SK-N-SH treated with all-trans-retinoic acid at 6 μM for 48 hours (cell line): ENCODE results near the gene KAT2B.
A peak's percentile ranks its signal among the peaks of the same experiment; 100 is the strongest.

Experiments
- ATAC-seq: fragments of 200-7000 bp; cut with Tn5 transposase; 3 replicates; pipeline ENCODE4 v1.9.1; 2020; ENCODE audit warnings: mild to moderate bottlenecking, moderate library complexity
- ARNTL ChIP-seq: fragments of 450-650 bp; formaldehyde crosslinking; IDR thresholded peaks from 2 replicates; pipeline ENCODE4 v1.5.0; 2020; ENCODE audit warnings: low read depth, mild to moderate bottlenecking, moderate library complexity, borderline replicate concordance
- BACH2 ChIP-seq: fragments of 250-450 bp; sonication (Bioruptor Pico); IDR thresholded peaks from 2 replicates; pipeline ENCODE4 v1.9.0; 2021; ENCODE audit warnings: mild to moderate bottlenecking, borderline replicate concordance
- CREB5 ChIP-seq: fragments of 250-450 bp; sonication (Bioruptor Pico); IDR thresholded peaks from 2 replicates; pipeline ENCODE4 v1.5.1; 2020; ENCODE audit warnings: low read depth, mild to moderate bottlenecking, moderate library complexity
- CSDC2 ChIP-seq: fragments of 250-450 bp; sonication (Bioruptor Pico); IDR thresholded peaks from 2 replicates; pipeline ENCODE4 v1.5.0; 2020; ENCODE audit warnings: mild to moderate bottlenecking, moderate library complexity
- ESRRG ChIP-seq: fragments of 250-450 bp; sonication (Bioruptor Pico); IDR thresholded peaks from 2 replicates; pipeline ENCODE4 v1.6.1; 2021; ENCODE audit warnings: mild to moderate bottlenecking
- GLIS3 ChIP-seq: fragments of 250-450 bp; sonication (Bioruptor Pico); IDR thresholded peaks from 2 replicates; pipeline ENCODE4 v1.5.0; 2020; ENCODE audit warnings: mild to moderate bottlenecking, moderate library complexity
- ISL1 ChIP-seq: fragments of 250-450 bp; sonication (Bioruptor Pico); IDR thresholded peaks from 2 replicates; pipeline ENCODE4 v2.1.2; 2022; ENCODE audit warnings: mild to moderate bottlenecking, moderate library complexity
- OSR1 ChIP-seq: fragments of 250-450 bp; sonication (Bioruptor Pico); IDR thresholded peaks from 2 replicates; pipeline ENCODE4 v1.8.0; 2022; ENCODE audit warnings: moderate library complexity, mild to moderate bottlenecking, inconsistent platforms
- PPARA ChIP-seq: fragments of 250-450 bp; sonication (Bioruptor Pico); IDR thresholded peaks from 2 replicates; pipeline ENCODE4 v1.5.0; 2020; ENCODE audit warnings: mild to moderate bottlenecking, borderline replicate concordance
- RARB ChIP-seq: fragments of 250-450 bp; sonication (Bioruptor Pico); IDR thresholded peaks from 2 replicates; pipeline ENCODE4 v1.8.0; 2021; ENCODE audit warnings: mild to moderate bottlenecking, moderate library complexity
- TCF4 ChIP-seq: fragments of 250-450 bp; sonication (Bioruptor Pico); IDR thresholded peaks from 2 replicates; pipeline ENCODE4 v1.8.0; 2021; ENCODE audit warnings: mild to moderate bottlenecking, moderate library complexity, borderline replicate concordance
- TOX ChIP-seq: fragments of 250-450 bp; sonication (Bioruptor Pico); IDR thresholded peaks from 2 replicates; pipeline ENCODE4 v1.8.0; 2021; ENCODE audit warnings: mild to moderate bottlenecking, moderate library complexity, borderline replicate concordance
- TSHZ2 ChIP-seq: fragments of 250-450 bp; sonication (Bioruptor Pico); IDR thresholded peaks from 2 replicates; pipeline ENCODE4 v1.5.0; 2020; ENCODE audit warnings: mild to moderate bottlenecking, moderate library complexity
- ZC3H10 ChIP-seq: fragments of 250-450 bp; sonication (Bioruptor Pico); IDR thresholded peaks from 2 replicates; pipeline ENCODE4 v1.5.1; 2021; ENCODE audit warnings: mild to moderate bottlenecking, moderate library complexity
- ZFP3 ChIP-seq: fragments of 250-450 bp; sonication (Bioruptor Pico); IDR thresholded peaks from 2 replicates; pipeline ENCODE4 v1.5.0; 2020; ENCODE audit warnings: mild to moderate bottlenecking, moderate library complexity
- ZFP30 ChIP-seq: fragments of 450-650 bp; formaldehyde crosslinking; IDR thresholded peaks from 2 replicates; pipeline ENCODE4 v1.5.0; 2022; ENCODE audit warnings: mild to moderate bottlenecking, moderate library complexity
- ZNF565 ChIP-seq: fragments of 450-650 bp; formaldehyde crosslinking; conservative IDR thresholded peaks from 2 replicates; pipeline ENCODE4 v1.5.0; 2020; ENCODE audit warnings: low read depth, mild to moderate bottlenecking, moderate library complexity
- ZNF70 ChIP-seq: fragments of 450-650 bp; formaldehyde crosslinking; IDR thresholded peaks from 2 replicates; pipeline ENCODE4 v1.5.0; 2020; ENCODE audit warnings: mild to moderate bottlenecking, moderate library complexity
- ZNF8 ChIP-seq: fragments of 450-650 bp; formaldehyde crosslinking; IDR thresholded peaks from 2 replicates; pipeline ENCODE4 v1.5.0; 2020; ENCODE audit warnings: mild to moderate bottlenecking, moderate library complexity
- TF ChIP-seq, protein P1 (sequence below): fragments of 250-450 bp; sonication (Bioruptor Pico); IDR thresholded peaks from 2 replicates; pipeline ENCODE4 v1.8.0; 2021; ENCODE audit warnings: low read depth, mild to moderate bottlenecking, moderate library complexity, borderline replicate concordance
- TF ChIP-seq, protein P2 (sequence below): fragments of 250-450 bp; sonication (Bioruptor Pico); IDR thresholded peaks from 2 replicates; pipeline ENCODE4 v1.5.1; 2021; ENCODE audit warnings: mild to moderate bottlenecking, moderate library complexity

Gene KAT2B

GRCh38 chr3:20182206-20182605 lies 142.0 kb downstream of the KAT2B start:
- ATAC-seq, result no peak
- no peak for TF ChIP-seq TCF4
- TF ChIP-seq CREB5 (CRISPR knock-in tag), result no peak

DNA sequence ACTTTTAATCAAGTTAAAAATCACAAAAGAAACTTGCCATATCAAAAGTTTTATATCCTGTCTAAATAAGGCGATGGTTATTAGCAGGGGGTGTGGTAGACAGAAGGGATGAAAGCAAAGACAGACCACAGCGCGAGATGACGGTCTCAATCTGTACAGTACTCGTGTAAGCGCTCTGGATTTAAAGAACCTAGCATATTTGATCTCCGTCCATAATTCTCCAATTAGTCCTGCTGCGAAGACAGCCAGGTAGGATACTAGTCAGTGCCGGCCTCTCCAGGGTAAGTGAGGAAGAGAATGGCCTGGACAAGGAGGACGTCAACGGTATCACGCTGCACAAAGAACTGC lies 145.1 kb downstream of the KAT2B start:
- TF ChIP-seq ZC3H10 (CRISPR knock-in tag), result no peak
- no peak for TF ChIP-seq ZNF565
- no peak for TF ChIP-seq TOX (CRISPR knock-in tag)
- no peak for TF ChIP-seq TSHZ2
- no peak for TF ChIP-seq PPARA (CRISPR knock-in tag)
- TF ChIP-seq RARB (CRISPR knock-in tag), result no peak
- TF ChIP-seq CREB5 (CRISPR knock-in tag), result no peak
- no peak for TF ChIP-seq ARNTL
- TF ChIP-seq, protein P1, sequence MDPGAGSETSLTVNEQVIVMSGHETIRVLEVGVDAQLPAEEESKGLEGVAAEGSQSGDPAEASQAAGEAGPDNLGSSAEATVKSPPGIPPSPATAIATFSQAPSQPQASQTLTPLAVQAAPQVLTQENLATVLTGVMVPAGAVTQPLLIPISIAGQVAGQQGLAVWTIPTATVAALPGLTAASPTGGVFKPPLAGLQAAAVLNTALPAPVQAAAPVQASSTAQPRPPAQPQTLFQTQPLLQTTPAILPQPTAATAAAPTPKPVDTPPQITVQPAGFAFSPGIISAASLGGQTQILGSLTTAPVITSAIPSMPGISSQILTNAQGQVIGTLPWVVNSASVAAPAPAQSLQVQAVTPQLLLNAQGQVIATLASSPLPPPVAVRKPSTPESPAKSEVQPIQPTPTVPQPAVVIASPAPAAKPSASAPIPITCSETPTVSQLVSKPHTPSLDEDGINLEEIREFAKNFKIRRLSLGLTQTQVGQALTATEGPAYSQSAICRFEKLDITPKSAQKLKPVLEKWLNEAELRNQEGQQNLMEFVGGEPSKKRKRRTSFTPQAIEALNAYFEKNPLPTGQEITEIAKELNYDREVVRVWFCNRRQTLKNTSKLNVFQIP (CRISPR knock-in tag), result no peak
- no peak for TF ChIP-seq ZNF8 (CRISPR knock-in tag)
- no peak for TF ChIP-seq CSDC2 (CRISPR knock-in tag)
- TF ChIP-seq TCF4, result no peak
- TF ChIP-seq BACH2 (CRISPR knock-in tag), result no peak
- TF ChIP-seq GLIS3 (CRISPR knock-in tag), result no peak
- TF ChIP-seq ESRRG (CRISPR knock-in tag), result no peak
- TF ChIP-seq ZNF70 (CRISPR knock-in tag), result no peak
- TF ChIP-seq, protein P2, sequence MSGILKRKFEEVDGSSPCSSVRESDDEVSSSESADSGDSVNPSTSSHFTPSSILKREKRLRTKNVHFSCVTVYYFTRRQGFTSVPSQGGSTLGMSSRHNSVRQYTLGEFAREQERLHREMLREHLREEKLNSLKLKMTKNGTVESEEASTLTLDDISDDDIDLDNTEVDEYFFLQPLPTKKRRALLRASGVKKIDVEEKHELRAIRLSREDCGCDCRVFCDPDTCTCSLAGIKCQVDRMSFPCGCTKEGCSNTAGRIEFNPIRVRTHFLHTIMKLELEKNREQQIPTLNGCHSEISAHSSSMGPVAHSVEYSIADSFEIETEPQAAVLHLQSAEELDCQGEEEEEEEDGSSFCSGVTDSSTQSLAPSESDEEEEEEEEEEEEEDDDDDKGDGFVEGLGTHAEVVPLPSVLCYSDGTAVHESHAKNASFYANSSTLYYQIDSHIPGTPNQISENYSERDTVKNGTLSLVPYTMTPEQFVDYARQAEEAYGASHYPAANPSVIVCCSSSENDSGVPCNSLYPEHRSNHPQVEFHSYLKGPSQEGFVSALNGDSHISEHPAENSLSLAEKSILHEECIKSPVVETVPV (CRISPR knock-in tag), result no peak
- no peak for TF ChIP-seq OSR1
- no peak for TF ChIP-seq ISL1 (CRISPR knock-in tag)
- ATAC-seq, result peak; percentile 56

GRCh38 chr3:20185679-20186599 lies 145.7 kb downstream of the KAT2B start, which contains the start of gene SGO1:
Gene SGO1 (minus strand): TSS chr3:20186206. CDS start chr3:20184027, 2,179 bp downstream.
- peak; percentile 94 for ATAC-seq
- TF ChIP-seq ZNF8 (CRISPR knock-in tag), result no peak
- TF ChIP-seq TSHZ2, result no peak
- TF ChIP-seq ZNF565, result no peak
- TF ChIP-seq ZFP30, result no peak
- no peak for TF ChIP-seq ARNTL
- no peak for TF ChIP-seq GLIS3 (CRISPR knock-in tag)
- TF ChIP-seq ZFP3, result no peak
- no peak for TF ChIP-seq ZC3H10 (CRISPR knock-in tag)
- no peak for TF ChIP-seq ESRRG (CRISPR knock-in tag)
- no peak for TF ChIP-seq RARB (CRISPR knock-in tag)
